NCI-H2227 (cell line): ENCODE measurements around the gene PGAP1.

Experiments
- DNase-seq: peaks from one replicate; lab custom pipeline; 2025; ENCODE audit not compliant: unreplicated experiment; lab: John Stamatoyannopoulos, UW

PGAP1 gene

DNA sequence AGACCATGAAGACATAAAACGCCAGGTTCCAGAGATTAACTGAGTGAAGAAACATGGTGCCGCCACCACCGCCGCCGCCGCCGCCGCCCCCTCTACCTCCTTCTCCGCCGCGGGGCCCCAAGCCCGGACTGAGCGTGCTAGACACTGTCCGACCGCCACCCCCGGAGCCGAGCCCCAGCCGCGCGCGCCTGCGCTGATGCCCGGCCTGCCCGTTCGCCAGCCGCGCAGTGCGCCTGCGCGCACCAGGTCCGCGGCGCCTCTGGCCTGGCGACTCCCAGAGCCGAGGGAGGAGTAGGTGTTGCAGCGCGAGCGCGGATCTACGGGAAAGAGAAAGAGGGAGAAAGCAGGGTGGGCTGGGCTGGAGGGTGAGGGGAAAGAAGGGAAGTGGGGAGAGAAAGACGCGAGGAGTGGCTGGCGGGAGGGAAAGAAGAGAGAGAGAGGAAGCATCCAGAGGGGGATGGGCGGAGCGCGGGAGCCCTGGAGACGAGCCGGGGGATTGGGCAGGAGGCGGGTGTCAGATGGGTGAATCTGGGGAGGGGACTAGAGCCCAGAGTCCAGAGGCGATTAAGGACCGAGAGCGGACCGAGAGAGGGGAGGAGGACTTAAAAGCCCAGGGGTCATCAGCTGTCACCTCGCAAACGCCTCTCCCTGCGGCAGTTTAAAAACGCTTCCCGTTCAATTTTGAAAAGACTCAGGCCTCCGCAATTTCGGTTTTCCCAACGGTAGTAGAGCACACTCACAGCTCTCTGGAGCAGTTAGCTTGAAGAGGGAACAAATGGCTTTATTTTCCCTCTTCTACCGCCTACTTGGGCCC, at the start of gene PGAP1:
TSS of gene PGAP1 (minus strand) at position 146 of the 814 bp plus-strand sequence. CDS start at position 55, 91 bp downstream.
- peak; percentile 99 for DNase-seq

- DNase-seq: no peak
Observed at GRCh38 chr2:196974970-196975369, 48.5 kb upstream of the PGAP1 start.

DNA sequence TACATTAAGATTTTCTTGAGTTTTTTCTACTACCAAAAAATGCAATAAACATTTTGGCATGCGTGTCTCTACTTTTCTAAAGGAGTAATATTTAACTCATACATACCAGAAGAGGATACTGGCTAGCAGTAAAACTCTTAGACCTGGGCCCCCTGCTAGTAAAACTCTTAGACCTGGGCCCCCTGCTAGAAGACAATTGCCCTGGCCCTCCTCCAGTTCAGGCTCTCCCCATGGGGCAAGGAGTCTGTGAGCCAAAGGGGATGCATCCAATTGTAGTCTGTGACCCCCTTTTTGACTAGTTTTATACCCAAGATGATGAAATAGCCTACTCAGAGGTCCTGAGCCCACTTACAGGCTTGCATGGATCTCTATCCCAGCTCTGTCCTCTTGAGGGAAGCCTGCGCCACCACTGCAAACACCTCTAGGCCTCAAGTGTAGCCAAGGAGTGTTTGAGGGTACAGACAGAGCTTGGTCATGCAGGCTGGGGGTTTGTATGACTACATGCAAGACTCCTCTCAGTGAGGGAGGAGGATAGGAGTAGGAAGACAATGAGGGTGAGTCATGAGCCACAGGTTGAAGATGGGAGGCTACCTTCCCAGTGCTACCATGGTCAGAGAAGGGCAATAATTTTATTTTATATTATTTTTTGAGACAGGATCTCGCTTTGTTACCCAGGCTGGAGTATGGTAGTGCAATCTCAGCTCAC, 45.2 kb upstream of the PGAP1 start:
- peak; percentile 28 for DNase-seq

DNA sequence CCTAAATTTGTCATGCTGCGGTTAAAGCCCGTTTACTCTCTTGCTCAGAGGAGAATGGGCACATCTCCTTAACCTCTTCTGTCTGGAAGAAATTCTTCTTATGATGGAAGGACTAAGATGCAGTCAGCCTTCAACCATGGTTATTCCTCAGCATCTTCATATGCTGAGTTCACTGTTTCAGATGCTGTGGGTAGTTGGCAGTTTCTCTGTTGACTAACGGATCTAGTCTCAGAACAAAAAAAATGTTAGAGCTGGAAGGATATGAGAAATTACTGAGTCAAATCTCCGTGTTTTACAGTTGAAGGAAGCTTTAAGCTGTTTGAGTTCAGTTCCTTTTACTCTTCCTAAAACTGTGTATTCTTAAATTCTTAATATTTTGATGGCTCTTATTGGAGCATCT, 43.6 kb upstream of the PGAP1 start:
- DNase-seq: no peak

DNA sequence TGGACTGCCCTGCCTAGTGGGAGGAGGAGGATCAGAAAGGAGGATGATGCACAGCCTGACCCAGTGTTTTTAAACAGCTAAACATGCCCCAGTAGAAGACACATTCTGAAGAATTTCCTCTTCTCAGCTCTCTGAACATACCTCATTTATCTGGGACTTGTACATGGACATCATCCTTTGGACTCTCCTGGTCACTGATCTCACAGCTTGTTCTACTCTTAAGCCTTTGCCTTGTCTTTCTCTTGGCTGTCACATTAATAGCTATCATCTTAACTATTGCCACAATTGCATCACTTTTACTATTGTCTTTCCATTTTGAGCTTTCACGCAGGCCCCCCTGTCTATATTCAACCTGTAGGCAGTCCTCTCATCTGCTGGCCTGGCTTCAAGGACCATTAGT, 42.0 kb upstream of the PGAP1 start:
- DNase-seq: no peak

- DNase-seq: no peak
Observed at GRCh38 chr2:196967775-196968174, 41.3 kb upstream of the PGAP1 start.

DNA sequence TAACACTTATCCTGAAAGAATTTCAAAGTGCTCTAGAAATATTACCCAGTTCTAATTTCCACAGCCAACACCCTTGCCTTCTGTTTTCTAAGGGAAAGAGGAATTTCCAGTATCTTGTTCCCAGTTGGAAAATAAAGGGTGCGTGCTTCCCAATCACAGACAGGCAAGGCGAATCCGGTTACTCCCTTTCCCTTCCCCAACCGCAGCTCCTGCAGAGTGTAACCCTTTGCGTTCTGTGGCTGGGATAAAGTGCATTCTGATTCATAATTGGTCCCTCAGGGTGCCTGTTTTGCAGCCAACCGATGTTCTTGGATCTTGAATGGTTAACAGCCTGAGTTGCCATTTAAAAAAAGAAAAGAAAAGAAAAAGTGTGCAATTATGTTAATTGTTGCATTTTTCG, 40.6 kb upstream of the PGAP1 start:
- no peak for DNase-seq

DNA sequence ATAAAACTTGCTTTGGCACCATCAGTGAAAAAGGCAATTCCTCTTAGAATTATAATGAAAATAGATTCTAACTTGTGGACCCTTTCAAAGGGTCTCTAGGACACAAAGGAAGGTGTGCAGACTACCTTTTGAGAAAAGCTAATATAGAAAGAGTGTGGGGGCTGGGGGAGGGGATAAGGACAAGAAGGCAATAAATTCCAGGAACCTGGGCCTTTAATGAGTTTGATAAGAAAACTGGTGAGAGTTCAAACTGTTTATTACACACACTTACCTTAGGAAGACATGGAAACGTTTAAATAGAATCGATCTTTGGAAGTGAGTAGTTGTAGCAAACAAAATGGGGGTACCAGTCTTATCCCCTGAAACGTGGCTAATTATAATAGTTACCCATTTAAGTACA, 39.6 kb upstream of the PGAP1 start:
- no peak for DNase-seq

GRCh38 chr2:196965651-196966050, 39.1 kb upstream of the PGAP1 start:
- DNase-seq: no peak

DNA sequence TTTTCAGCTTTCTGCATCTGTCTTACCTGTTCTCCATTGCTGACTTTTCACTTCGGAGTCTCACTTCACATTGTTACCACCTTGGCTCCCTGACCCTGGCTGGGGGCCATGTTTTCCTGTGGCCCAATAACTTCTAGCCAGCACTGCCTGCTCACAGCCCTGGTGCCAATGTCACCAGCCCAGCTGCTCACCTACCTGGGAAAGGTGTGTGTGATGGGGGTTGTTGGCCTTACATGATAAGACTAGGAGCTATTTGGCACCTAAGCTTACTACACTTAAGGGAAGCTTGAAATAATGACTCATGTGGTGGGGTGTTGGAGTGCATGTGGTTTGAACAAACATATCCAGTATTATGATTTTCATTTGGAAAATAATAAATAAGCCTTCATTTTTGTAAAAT, 37.5 kb upstream of the PGAP1 start:
- no peak for DNase-seq

- DNase-seq: no peak
Observed at GRCh38 chr2:196963043-196963442, 36.5 kb upstream of the PGAP1 start.

GRCh38 chr2:196962325-196962724, 35.8 kb upstream of the PGAP1 start:
- DNase-seq: no peak

DNA sequence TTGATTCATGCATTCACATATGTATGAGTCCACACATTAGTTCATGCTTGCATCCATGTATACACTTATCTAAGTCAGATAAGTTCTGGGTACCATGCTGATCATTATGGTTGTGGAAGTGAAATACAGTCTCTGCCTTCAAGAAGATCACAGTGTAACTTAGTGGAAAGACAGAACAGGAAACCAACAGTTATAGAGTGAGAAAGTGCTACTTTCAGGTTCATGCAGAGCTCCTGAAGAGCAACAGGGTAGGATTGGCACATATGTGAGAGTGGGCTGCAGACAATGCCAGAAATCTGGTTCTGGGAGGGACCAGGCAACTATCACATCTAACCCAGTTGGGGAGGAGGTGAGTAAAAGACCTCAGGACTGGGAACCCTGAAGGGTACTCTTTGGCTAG, 35.4 kb upstream of the PGAP1 start:
- no peak for DNase-seq

DNA sequence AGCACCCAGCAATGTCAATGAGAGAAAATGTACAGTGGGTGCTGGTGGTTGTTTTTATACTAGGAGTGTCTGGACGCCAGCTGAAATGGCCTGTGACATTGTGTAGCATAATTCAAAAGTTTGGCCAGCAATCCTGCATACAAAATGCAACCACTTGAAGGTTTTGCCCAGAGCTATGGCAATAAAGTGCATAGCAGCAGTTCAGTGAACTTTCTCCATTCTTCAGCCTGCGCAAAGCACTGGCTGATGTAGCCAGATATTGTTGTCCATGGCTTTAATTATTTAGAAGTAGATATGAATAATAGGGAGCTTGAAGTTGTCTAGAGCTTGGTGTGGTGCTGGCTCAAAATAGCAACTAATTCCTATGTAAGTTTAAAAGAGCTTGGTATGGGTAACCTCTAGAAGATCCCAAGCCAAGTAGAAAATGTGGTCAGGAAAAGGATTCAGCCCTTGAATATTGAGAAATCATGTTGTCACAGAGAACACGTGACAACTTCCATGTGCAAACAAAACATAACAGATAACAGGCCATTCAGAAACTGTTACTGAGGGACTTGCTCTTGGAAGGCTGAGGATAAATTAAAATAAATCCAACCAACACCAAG, 33.3 kb upstream of the PGAP1 start:
- no peak for DNase-seq

DNA sequence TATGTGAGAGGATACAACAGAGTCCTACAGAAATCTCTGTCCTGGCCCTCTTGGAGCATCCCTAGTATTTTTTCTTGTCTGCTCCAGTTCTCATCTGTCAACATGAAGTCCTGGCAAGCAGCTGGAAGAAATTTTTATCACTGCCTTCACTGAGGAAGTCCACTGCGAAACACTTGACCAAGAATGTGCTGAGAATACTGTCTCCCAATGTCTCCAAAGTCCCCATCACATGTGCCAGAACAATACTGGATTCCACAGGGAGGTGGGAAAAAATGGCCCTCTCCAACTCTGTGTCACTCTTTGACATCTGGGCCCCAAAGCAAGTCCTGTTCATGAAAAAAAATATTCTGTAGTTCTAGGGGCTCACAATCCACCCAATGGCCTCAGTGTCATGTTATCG, 32.8 kb upstream of the PGAP1 start:
- DNase-seq: no peak

DNA sequence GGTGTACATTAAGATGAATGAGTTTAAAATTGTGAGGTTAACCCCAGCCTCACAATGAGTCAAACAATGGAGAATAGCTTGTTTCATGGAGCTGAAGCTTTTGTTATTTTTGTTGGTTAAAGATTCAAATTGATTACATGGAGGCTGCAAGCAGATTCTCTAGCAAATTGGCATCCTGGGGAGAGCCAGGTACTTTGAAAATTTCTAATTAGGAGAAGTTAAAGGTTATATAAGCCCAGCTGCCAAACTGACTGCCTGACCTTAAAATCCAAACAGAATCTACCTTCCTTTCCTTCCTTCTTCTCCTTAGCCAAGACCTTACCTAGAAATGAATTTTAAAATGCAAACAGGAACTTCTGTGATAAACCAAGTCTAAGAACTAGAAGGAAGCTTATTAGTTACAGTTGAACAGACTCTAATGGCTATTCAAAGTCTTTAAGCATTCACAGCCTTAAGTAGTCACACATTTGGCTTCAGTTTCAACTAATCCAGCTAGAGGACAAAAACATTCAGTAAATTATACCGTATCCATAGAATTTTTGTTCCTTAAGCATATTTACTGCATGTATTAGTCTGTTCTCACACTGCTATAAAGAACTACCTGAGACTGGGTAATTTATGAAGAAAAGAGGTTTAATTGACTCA, 31.5 kb upstream of the PGAP1 start:
- DNase-seq: no peak

- DNase-seq: no peak
Observed at GRCh38 chr2:196957442-196957841, 30.9 kb upstream of the PGAP1 start.

GRCh38 chr2:196956069-196956468, 29.6 kb upstream of the PGAP1 start:
- no peak for DNase-seq

- no peak for DNase-seq
Observed at GRCh38 chr2:196955036-196955435, 28.5 kb upstream of the PGAP1 start.

GRCh38 chr2:196954001-196954400, 27.5 kb upstream of the PGAP1 start:
- peak; percentile 15 for DNase-seq

DNA sequence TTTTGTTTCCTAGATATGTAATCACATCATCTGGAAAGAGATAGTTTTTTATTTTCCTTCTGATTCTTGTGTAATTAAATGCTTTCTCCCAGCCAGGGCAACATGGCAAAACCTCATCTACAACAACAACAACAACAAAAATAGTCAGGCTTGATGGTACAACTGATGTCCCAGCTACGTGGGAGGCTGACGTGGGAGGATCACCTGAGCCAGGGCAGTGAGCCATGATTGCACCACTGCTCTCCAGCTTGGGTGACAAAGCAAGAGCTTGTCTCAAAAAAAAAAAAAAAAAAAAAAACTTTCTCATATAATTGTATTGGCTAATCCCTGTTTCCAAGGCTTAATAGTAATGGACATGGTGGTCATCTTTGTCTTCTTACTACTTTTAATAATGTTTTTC, 26.4 kb upstream of the PGAP1 start:
- no peak for DNase-seq

GRCh38 chr2:196951973-196952372, 25.5 kb upstream of the PGAP1 start:
- no peak for DNase-seq
